Pancreas (tissue), 10 donors: ENCODE data around the gene PAGE4. TPM values are rescaled to one million over a fixed set of nuclear protein-coding genes. Genes with fewer than 3 reads are reported as not detected.

ENCODE experiments used
- ATAC-seq, 4 donors: fragments of 200-7000 bp; cut with Tn5 transposase; one replicate each; pipeline versions ENCODE4 v1.8.0 to v1.9.1; 2020; ENCODE audit warnings: mild to moderate bottlenecking in 4 of 4, moderate library complexity in 4 of 4
- DNase-seq, 6 donors: peaks; one replicate each; pipeline ENCODE4 v3.0.0-alpha.2; 2020
- FAIRE-seq: peaks from 2 replicates; lab custom pipeline; 2012; peaks lifted over from hg19 to GRCh38; lab: Jason Lieb, UNC
- H3K27ac ChIP-seq, 4 donors: fragments of 200-600 bp; sonication (generic); 1 replicate in 3 of 4; 2 replicates in 1 of 4; pipeline versions ENCODE4 v1.5.0 to v1.8.0; 2020
- H3K27me3 ChIP-seq, 4 donors: fragments of 200-600 bp; one replicate each; pipeline ENCODE4 v1.8.0; 2021
- H3K36me3 ChIP-seq, 3 donors: fragments of 200-600 bp; sonication (generic) in 1 of 3; one replicate each; pipeline versions ENCODE4 v1.5.0 to v1.8.0; 2020 to 2021
- H3K4me1 ChIP-seq, 3 donors: fragments of 200-600 bp; one replicate each; pipeline ENCODE4 v1.8.0; 2021
- H3K4me3 ChIP-seq, 4 donors: fragments of 200-600 bp; sonication (generic) in 2 of 4; one replicate each; pipeline versions ENCODE4 v1.5.0 to v1.8.0; 2020 to 2021
- H3K9me3 ChIP-seq, 4 donors: fragments of 200-600 bp; one replicate each; pipeline ENCODE4 v1.8.0; 2021
- CTCF ChIP-seq, 4 donors: fragments of 200-600 bp; sonication (generic) in 3 of 4; IDR thresholded peaks; one replicate each; pipeline versions ENCODE4 v1.5.0 to v1.8.0; 2021; ENCODE audit warnings: antibody characterized with exemption in 4 of 4
- WGBS, 2 donors: extraction: QIAGEN DNeasy Blood & Tissue Kit; methylation state at CpG; one replicate each; pipeline ENCODE4 v1.1.7; 2013; 5-methylcytosine and 5-hydroxymethylcytosine counted together
- intact Hi-C, 3 donors: fragments of 100-400 bp; cut with DNase I; formaldehyde crosslinking; loops; one replicate each; pipeline versions ENCODE4 v1.11.1 to v1.14.2; 2022
- polyA plus RNA-seq, 2 donors: library from polyadenylated mRNA; stranded (reverse); fragments of 200-250 nt; gene quantifications; one replicate each; pipeline ENCODE4 v1.2.3, GENCODE V29; 2013
- total RNA-seq, 6 donors: library from RNA; stranded (reverse); fragmentation: NEBNext Ultra II Directional in 4 of 6; extraction: Animal tissue kit (Norgen Biotek cat#: 25700) in 4 of 6; gene quantifications; one replicate each; pipeline versions ENCODE4 v1.2.1 to v1.2.4, GENCODE V29; 2021 to 2023
- donor health status: healthy with polysubstance abuse.
- donor health status: DM: no; HTN: no; CAD: no; lungs with moderate emphysema.
- donor health status: DM: no; HTN: no; CAD: no.
- donor health status: control.
- donor health status: control.
- donor health status: Bipolar disorder and iron deficiency.
- donor health status: DM: yes; HTN: yes; CAD: no.
- donor health status: DM: no; HTN: no; CAD: no.
- donor health status: DM: no; HTN: no; CAD: no.
- donor health status: DM: yes; HTN: yes; CAD: no.

Gene PAGE4
- total and polyA plus RNA-seq, 8 donors: not detected

GRCh38 chrX:49880668-49881067 is 51.6 kb downstream of the PAGE4 start:
- H3K4me1 ChIP-seq: no peaks in the 10 kb centered on the region
- H3K27me3 ChIP-seq: peaks cover 0 to 3% (median 0%) of the 10 kb centered on the region in 4 donors
- 78 to 90% methylated on average over 12 of the region's 12 CpGs for WGBS, 2 donors
- H3K36me3 ChIP-seq: no peaks in the 10 kb centered on the region
- intact Hi-C loops: no loop called here
- H3K4me3 ChIP-seq: no peak overlapping the region
- no peak for DNase-seq
- ATAC-seq: no peak
- H3K27ac ChIP-seq: no peak overlapping the region
- TF ChIP-seq CTCF (IDR thresholded peaks at IDR 0.05): no peak
- no peaks in the 10 kb centered on the region for H3K9me3 ChIP-seq
- FAIRE-seq: no peak

Other genes with a start within 250 kb of the PAGE4 start
- gene GAGE12H, start 249.4 kb upstream of the PAGE4 start, total RNA-seq: not detected
- not detected for gene GAGE12H, start 249.4 kb upstream of the PAGE4 start, polyA plus RNA-seq
- under 1 TPM in 1 of 6 donors, not detected in 5; 0.82 TPM for gene GAGE2A, start 239.8 kb upstream of the PAGE4 start, total RNA-seq
- not detected for gene GAGE2A, start 239.8 kb upstream of the PAGE4 start, polyA plus RNA-seq
- gene GAGE1, start 230.3 kb upstream of the PAGE4 start, total RNA-seq: under 1 TPM in 1 of 6 donors, not detected in 5; 0.44 TPM
- not detected for gene GAGE1, start 230.3 kb upstream of the PAGE4 start, polyA plus RNA-seq
- gene PAGE1, start 133.3 kb upstream of the PAGE4 start, total RNA-seq: not detected
- gene PAGE1, start 133.3 kb upstream of the PAGE4 start, polyA plus RNA-seq: not detected
- 1 to 10 TPM; 1.2 to 1.9 (median 1.5) TPM for gene USP27X, start 50.2 kb downstream of the PAGE4 start, total RNA-seq
- gene USP27X, start 50.2 kb downstream of the PAGE4 start, polyA plus RNA-seq: 1 to 10 TPM in 1 of 2 donors, under 1 TPM in 1; 0.72 to 5.7 TPM
- 1 to 10 TPM; 1.5 to 5.3 (median 2.9) TPM for gene CLCN5, start 93.3 kb downstream of the PAGE4 start, total RNA-seq
- 1 to 10 TPM; 1.6 to 2.4 TPM for gene CLCN5, start 93.3 kb downstream of the PAGE4 start, polyA plus RNA-seq